GM19193 (cell line): ENCODE results near the gene TRPC6.

ENCODE experiments used
- POLR2A ChIP-seq: IDR thresholded peaks from 4 replicates; pipeline ENCODE4 v1.6.1; 2011; ENCODE audit not compliant: insufficient read depth, insufficient read length; ENCODE audit errors: extremely low read depth

The TRPC6 gene

DNA sequence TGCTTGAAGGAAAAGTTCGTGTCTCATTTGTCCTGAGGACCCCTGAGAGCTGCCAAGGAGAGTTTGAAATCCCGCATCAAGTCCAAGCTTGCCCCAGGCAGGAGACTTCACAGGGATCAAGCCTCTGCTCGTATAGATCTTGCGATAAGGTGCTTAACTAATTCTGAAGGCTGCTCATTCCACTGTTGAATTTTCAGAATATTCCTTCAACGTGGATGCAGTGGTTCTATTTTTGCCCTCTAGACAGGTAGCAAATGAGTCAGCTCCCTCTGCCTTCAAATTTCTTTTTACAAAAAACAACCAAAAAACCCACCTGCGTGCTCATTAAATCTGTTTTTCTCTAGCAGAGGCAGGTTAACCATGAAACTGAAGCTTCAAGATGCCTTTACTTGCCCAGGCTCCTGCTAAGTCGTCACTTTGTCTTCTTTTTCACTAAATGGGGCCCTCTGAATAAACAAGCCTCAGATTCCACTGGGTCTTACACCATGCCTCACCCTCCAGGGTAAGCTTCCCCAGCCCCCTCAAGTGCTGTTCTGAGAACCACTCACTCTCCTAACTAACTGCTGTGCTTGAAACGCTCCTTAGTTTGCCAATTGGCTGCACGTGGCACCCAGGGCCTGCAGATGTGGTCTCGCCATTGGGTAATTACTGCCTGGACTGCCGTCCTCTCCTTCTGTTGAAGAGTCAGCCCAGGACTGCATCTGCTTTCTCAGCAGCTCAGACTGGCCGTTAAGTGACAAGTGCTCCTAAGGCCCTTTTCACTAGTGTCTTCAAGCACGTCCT, 105.0 kb downstream of the TRPC6 start:
- no peak for TF ChIP-seq POLR2A

DNA sequence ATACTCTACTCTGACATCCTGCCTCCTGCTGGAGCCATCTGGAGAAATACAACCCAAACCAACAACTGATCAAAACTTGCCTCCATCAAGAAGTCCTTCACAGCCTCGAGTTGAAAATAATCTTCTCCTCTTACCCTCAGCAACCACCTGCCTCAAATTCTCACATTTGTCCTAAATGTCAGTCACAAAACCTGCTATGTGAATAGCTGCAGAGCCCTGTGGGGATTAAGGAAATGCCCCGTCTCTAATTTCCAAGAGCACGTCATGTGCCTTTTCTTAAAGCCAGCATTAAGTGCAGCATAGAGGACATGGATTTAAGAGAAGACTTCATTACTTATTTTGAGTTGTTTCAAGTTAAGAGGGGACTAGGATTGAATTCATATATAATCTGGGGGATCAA, 105.9 kb downstream of the TRPC6 start:
- no peak for TF ChIP-seq POLR2A

DNA sequence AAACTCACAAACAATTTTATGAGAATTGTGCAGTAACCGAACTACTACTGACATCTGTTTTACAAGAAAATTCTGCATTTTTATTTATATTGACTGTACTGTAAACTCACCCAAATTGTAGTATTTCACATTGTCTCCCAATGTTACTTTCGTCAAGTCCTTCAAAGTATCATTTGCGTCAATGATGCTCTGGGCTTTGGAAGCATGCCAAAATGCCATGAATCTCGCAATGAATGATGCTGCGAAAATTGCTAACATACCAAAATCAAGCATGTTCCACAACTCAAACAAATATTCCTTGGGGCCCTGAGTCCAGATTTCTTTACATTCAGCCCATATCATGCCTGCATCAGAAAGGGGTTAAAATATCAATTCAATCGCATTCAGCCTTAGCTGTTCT, 107.6 kb downstream of the TRPC6 start:
- TF ChIP-seq POLR2A, result no peak

DNA sequence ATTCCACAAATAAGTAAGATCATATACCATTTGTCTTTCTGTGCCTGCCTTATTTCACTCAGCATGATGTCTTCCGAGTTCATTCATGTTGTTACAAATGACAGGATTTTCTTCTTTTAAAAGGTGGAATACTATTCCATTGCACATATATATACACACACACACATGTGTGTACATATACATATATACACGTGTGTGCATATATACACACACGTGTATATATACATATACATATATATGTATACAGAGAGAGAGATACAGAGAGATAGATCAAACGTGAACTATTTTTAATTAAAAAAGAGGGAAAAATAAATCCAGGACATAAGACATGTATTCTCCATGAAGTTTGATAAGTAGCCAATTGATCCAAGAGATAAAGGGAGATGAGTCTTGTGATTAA, 108.1 kb downstream of the TRPC6 start:
- no peak for TF ChIP-seq POLR2A

DNA sequence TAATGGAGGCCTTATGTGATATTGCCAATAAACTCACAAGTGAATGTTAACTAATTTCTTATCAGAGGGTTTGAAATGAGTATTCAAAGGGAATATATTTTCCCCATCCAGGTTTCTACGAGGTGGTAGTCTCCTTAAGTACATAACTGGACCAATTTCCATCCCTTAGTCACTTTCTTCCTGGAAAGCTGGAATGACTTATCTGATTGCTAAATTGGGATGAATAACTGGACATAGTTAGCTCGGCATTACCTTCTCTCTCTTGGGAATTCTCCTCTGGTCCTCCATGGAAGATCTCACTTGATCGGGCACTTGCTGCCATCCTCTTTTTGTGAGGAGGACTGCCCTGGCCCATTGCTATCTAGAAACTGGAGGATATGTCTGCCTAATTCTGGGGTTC, 109.1 kb downstream of the TRPC6 start:
- no peak for TF ChIP-seq POLR2A

DNA sequence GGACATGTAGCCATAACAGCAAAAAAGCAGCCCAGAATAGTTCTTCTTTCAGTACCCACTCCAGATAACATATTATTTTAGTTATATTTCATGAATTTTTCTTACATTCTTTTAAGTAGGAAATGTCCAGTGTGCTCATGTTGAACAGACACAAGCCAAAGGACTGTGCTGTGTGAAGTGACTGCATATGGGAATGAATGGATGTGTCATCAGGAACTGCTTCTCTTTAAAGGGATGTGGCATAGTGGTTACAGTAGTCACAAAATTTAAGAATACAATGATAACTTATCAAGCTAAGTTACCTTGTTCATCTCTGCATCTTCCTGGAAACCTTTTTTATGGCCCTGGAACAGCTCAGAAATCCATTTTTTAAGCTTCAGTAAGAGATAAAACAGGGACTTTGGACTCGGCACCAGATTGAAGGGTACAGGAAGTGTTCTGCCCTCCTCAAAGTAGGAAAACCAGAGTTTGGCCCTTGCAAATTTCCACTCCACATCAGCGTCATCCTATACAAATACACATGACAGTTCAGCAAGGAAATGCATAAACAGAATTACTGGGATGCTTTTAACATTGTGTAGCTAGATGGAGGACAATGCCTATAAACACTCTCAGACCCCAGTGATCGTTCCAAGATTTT, 112.8 kb downstream of the TRPC6 start:
- TF ChIP-seq POLR2A, result no peak

DNA sequence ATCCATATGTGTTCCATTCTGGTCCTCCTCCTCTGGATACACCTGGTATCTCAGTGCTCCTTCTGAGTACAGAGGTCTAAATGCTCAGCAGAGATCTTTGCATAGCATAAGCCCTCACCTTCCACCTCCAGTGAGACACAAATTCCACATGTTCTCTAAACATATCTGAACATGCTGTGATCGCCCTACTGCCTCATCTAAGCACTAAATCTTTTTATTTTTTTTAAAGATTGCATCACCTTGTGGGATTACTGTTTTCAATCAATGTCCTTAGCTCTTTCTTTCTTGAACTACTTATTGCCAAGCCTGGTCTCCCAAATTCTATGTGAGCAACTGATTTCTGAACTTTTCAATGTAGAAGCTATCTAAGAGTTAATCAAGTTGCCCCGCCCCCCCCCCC, 113.4 kb downstream of the TRPC6 start:
- no peak for TF ChIP-seq POLR2A

DNA sequence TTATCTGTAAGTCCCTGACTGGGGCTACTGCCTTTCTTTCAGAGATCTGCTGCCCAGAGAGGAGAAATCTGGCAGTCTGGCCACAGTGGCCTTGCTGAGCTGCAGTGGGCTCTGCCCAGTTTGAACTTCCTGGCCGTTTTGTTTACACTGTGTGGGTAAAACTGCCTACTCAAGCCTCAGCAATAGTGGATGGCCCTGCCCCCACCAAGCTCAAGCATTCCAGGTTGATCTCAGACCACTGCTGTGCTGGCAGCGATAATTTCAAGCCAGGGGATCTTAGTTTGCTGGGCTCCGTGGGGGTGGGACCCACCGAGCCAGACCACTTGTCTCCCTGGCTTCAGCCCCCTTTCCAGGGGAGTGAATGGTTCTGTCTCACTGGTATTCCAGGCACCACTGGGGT, 117.5 kb downstream of the TRPC6 start:
- TF ChIP-seq POLR2A, result no peak

DNA sequence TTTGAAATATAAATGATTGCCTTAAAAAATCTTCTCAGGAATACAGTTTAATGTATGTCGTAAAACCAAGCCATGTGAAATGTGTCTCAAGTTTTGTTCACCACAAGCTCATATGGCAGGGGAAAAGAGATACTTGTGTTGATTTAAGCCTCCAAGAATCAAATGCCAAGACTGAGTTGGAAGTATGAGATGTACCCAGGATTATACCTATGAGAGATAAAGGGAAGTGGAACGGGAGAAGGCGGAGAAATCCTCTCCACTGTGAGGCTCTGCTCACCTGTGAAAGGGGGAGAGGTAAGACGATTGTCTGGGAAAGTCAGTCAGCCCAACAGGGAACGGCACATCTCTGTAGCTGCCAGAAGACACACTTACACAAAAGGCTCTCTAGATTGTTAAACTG, 124.8 kb downstream of the TRPC6 start:
- no peak for TF ChIP-seq POLR2A

DNA sequence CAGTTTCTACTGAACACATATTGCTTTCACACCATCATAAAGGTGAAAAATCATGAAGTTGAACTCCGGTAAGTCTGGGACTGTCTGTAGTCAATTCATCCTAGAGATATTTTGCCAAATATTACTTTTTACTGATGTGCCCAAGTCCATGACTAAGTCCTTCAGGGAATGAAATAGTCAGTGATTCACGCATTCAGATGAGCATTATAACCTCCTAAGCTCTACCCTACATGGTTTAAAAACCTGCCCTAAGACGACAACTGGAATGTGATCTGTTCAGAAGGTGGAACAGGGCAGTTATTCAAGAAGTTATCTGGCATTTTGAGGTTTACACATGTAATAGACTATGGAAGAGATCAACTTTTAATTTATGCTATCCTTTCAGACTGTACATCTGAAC, 125.6 kb downstream of the TRPC6 start:
- TF ChIP-seq POLR2A, result no peak

DNA sequence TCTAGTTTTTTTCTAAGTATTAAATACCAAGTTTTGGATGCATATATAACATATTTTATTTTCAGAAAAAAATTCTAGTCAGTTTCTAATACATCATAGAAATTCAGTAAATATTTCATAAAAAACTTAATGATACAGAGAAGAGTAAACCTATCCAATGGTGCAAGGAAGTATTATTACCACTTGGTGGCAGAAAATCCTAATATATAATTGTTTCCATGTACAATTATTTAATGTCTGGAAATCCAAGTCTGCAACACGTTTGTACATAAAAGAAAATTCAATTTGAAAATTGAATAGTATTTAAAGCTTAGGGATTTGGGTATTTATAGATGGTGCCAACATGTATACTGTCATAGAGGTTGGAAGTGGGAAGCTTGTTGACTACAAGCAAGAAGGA, 127.0 kb downstream of the TRPC6 start:
- no peak for TF ChIP-seq POLR2A

DNA sequence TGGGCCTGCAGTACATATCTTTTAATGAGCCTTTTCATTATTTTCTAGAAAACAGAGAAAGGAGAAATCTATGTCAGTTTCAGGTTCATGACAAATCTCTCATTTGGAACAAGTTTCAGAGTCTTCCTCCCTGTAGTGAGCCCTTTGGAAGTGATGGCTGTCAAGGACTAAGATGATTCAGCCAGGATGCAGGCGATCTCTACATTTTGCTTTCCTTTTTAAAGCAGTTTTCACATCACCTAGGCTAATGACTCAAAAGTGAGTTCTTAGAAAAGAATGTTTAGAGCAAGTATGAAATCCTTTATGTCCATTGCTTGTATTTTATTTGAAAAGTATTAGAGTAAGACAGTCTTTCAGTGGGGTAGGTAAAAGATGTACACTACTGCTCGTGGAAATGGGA, 130.1 kb downstream of the TRPC6 start:
- TF ChIP-seq POLR2A, result no peak

DNA sequence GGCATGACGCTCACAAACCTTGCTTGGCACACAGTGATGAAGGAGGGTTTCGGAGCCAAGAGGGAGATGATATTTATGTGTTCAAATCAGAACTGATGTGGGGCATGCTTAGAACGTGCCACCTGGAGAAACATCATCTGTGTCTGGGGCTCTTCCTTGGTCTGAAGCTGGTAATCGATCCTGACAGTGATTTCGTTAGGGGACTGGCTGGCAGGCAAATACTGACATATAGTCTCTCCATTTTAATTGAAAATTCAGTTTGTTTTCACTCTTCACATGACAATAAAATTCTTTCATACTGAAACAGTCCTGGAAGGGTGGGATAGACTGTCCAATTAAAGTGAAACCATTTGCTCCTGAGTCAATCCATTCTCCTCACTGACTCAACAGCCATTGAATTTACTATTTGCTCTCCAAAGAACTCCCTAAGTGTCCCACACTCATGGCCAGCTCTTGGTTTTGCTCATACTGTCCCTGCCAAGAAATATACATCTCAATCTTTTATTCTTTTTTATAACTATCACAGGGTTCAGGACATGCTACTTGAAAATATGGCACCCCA, 134.8 kb downstream of the TRPC6 start:
- TF ChIP-seq POLR2A, result no peak

DNA sequence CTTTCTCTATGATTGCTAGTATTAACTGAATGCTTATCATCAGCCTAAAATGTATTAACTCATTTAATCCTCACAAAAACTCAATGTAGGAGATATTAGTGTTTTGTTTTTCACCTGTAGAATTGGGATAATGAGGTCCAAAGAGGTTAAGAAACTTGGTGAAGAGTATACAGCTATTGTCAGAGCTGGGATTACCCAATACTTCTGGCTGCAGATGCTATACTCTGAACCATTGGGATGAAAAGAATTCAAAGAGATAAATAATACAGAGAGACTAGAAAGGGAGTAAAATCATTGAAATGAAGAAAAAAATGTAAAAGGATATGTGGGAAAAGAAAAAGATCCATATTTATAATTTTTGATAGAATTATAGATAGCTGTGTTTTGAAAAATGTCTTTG, 137.1 kb downstream of the TRPC6 start:
- no peak for TF ChIP-seq POLR2A

DNA sequence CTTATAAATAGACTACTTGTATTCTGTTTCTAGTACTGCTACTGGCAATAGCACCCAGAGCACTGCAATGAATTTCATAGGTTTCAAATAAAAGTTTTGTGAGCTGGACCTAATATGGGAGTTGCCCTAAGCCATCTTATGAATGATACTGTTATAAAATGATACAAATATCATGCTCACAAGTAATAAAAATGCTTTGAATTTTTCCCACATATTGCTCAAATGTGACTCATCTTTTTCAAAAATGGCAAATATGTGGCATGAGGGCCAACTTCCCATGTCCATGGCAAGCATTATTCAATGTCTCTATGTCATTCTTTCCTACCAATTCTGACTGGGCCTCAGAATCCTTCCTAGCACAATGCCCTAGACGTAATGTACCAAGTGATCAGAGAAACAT, 137.6 kb downstream of the TRPC6 start:
- TF ChIP-seq POLR2A, result no peak

DNA sequence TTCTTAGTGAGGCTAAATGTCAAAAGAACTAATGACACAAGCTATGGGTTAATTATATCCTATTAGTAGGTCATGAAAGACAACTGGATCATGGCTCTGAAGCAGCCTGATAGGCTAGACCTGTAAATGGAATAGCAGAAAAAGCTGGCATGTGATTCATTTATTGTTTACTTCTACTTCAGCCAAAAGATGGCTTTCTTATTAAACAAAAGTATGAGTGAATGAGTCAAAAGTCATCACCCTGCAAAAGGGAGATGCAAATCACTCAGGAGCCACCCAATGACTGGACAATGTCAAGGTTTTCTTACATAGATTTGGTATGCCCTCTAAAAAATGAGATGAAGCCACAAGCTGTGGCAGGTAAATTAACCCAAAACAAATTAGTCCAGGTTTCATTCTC, 138.0 kb downstream of the TRPC6 start:
- no peak for TF ChIP-seq POLR2A
